SH-SY5Y (cell line): ENCODE data around the gene TGFA.

Experiments used
- GATA2 ChIP-seq: IDR thresholded peaks from 2 replicates; pipeline ENCODE4 v1.6.1; 2011; ENCODE audit warnings: mild to moderate bottlenecking, low read depth, low read length
- GATA3 ChIP-seq: IDR thresholded peaks from 2 replicates; pipeline ENCODE4 v1.6.1; 2011; ENCODE audit warnings: low read depth, mild to moderate bottlenecking, low read length, moderate library complexity

GRCh38 chr2:70523672-70523995 lies 30.0 kb downstream of the TGFA start:
- TF ChIP-seq GATA2 (no peak), GATA3 (no peak)
